Stimulated activated CD4-positive, alpha-beta T cell treated with anti-CD3 and anti-CD28 coated beads, Interleukin-4, amount 100 ng/mL, for 4 hours (primary cell): ENCODE data around the gene PTMS.

ENCODE experiments used
- DNase-seq, 2 experiments: peaks; one replicate each; pipeline ENCODE4 v3.0.0-alpha.2; 2020

The PTMS gene

DNA sequence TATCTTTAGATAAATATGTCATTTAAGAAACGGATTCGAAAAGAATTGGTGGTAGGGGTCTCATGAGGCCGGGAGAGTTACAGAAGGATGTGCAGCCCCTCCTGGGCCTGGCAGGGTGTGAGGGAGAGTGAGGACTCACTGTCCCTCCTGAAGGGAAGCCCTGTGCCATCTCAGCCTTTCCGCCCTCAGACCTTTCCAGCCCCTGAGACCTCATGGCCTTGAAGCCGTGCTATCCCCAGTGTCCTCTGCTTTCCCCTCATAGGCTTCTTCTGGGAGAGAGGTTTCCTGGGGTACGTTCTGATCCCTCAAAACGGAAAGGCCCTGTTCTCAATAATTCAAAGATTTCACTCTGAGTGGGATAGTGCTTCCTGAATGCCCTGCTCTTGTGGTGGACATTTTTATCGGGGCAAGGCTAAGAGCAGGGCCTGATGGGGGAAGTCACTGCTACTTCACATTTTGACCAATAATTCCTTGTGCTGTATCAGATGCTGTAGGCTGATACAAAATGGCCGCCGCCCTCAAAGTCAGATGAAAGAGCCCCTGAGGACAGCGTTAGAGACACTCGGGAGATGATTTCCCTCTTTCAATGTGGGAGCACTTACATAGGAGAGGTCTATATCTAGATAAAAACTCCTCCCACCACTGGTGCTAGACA is 24.5 kb downstream of the PTMS start:
- peak in 1 of 2 experiments; percentile 31 for DNase-seq

- no peak for DNase-seq
Measured at GRCh38 chr12:6791931-6792520, 25.9 kb downstream of the PTMS start.

DNA sequence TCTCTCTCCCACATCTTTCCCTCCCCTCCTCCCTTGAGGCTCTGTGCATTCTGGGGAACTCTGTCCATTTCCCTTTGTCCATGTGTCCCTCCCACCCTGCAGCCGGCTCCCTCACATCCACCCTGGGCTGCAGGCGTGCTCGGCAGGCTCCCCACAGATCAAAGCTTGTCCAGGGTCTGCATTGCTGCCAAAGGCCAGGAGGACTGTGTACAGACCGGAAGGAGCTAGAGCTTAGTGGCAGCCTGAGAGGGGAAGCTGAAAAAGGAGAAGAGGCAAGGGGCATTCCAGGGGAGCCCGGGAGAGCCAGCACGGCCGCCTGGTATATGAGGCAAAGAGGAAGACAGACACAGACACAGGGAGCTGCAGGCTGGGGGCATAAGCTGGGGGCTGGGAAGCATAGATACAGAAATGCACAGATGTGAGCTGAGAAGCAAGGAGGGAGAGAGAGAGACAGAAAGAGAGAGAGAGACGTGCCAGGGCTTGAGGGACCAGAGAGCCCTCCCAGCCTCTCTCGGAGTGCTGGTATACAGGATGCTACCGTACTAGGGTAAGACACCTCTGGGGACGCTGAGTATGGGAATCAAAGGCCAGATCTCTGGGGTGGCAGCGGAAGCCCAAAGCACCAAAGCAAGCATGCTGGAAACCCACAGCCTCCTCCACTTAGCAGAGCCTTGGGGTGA is 26.5 kb downstream of the PTMS start:
- no peak for DNase-seq

DNA sequence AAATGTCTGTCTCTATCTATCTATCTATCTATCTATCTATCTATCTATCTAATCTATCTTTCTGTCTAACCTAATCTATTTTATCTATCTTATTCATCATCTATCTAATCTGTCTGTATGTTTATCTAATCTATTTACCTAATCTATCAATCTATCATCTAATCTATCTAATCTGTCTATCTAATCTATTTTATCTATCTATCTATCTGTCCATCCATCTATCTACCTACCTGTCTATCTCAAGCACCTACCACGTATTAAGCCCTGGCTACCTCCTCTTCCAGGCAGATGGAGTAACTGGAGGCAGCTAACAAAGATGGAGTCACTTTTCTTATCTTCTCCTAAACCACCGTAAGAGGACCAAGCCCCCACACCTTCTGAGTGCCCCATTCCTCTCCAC is 28.9 kb downstream of the PTMS start:
- DNase-seq: no peak

- DNase-seq: no peak
Measured at GRCh38 chr12:6796576-6796975, 30.4 kb downstream of the PTMS start.

- DNase-seq: no peak
Measured at GRCh38 chr12:6799147-6799546, 33.0 kb downstream of the PTMS start.

DNA sequence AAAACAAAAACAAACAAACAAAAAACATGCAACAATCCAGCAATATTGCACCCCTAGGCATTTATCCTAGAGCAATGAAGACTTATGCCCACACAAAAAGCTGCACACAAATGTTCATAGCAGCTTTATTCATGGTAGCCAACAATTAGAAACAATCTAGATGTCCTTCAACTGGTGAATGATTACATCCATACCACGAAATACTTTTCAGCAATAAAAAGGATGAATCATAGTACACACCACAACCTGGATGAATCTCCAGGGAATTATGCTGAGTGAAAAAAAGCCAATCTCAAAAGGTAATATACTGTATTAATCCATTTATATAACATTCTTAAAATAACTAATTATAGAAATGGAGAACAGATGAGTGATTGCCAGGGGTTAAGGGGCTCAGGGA is 41.0 kb downstream of the PTMS start:
- DNase-seq: no peak

DNA sequence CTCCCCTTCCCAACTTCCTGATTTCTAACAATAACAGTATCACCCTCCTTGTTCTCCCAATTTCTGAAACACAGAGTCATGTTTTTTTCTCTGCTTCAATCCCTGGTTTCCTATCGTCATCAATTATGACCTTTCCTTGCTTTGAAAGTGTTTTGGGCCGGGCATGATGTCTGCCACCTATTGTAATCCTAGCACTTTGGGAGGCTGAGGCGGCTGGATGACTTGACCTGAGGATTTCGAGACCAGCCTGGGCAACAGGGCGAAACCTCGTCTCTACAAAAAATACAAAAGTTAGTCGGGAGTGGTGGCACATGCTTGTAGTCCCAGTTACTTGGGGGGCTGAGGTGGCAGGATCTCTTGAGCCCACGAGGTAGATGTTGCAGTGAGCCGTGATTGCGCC is 42.9 kb downstream of the PTMS start:
- no peak for DNase-seq

DNA sequence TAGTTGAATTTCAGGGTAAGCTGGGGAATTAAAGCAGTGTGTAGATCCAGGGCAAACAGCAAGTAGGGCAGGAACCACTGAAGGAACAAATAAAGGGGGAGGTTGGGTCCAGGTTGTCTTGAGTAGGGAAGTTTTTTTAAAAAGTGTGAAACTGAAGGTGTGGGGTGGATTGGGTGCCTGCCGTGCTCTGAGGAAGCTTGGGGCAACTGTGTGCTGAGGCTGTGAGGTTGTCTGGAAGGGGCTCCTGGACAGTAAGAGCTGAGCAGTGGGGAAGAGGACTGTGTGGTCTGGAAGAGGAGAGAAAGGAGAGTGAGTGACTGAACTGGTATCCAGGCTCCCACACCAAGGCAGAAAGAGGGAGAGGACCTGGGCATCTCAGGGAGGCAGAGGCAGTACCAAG is 44.6 kb downstream of the PTMS start:
- no peak for DNase-seq

GRCh38 chr12:6813363-6813762 is 47.2 kb downstream of the PTMS start:
- no peak for DNase-seq

GRCh38 chr12:6816598-6816997 is 50.4 kb downstream of the PTMS start:
- no peak for DNase-seq

GRCh38 chr12:6817098-6817497 is 50.9 kb downstream of the PTMS start:
- DNase-seq: no peak

GRCh38 chr12:6817662-6818157 is 51.5 kb downstream of the PTMS start:
- no peak for DNase-seq

DNA sequence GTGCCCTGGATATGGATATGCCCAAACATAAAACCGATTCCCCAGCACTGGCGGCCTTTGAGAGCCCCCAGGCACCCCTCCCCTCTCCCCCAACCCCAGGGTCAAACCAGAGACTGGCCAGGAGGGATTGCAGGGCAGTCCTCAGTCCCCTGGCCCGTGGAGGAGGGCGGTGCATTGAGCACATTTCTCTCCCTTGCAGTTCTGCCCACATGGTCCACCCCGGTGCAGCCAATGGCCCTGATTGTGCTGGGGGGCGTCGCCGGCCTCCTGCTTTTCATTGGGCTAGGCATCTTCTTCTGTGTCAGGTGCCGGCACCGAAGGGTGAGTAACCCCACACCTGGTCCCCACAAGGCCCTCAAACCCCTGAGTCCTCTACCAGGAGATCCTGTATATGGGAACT is 52.1 kb downstream of the PTMS start:
- no peak for DNase-seq

DNA sequence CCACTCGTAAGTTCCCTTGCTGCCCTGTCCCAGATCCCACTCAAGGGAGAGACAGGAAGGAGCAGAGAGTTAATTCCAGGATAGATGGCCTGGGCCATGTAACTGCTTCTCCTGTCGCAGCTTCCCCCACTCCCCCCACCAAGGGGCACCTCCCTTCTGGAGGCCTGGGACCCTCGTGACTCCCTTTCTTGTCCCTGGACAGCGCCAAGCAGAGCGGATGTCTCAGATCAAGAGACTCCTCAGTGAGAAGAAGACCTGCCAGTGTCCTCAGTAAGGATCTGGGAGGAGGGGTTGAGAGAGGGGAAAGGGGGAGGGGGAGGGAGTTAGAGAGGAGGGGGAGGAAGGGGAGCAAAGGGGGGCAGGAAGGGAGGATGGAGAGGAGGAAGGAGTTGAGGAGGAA is 52.5 kb downstream of the PTMS start:
- no peak for DNase-seq

GRCh38 chr12:6819106-6820030 is 53.2 kb downstream of the PTMS start:
- no peak for DNase-seq

- no peak for DNase-seq
Measured at GRCh38 chr12:6820166-6820565, 54.0 kb downstream of the PTMS start.
